Measurements from ENCODE around the gene FXYD3.

DNA sequence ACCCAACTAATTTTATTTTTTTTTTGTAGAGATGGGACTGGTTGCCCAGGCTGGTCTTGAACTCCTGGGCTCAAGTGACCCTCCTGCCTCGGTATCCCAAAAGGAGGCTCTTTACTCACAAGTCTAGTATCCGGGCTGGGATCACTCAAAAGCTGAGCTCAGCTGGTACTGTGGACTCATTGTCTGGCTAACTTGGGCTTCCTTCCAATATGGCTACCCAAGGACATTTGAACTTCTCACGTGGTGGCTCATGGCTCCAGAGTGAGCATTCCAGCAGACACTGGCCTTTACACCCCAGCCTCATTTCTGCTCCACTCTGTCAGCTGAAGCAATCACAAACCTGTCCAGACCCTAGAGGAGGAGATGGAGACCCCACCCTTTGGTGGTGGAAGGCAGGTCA lies 45.2 kb upstream of the FXYD3 start:
- TF ChIP-seq, protein P1, sequence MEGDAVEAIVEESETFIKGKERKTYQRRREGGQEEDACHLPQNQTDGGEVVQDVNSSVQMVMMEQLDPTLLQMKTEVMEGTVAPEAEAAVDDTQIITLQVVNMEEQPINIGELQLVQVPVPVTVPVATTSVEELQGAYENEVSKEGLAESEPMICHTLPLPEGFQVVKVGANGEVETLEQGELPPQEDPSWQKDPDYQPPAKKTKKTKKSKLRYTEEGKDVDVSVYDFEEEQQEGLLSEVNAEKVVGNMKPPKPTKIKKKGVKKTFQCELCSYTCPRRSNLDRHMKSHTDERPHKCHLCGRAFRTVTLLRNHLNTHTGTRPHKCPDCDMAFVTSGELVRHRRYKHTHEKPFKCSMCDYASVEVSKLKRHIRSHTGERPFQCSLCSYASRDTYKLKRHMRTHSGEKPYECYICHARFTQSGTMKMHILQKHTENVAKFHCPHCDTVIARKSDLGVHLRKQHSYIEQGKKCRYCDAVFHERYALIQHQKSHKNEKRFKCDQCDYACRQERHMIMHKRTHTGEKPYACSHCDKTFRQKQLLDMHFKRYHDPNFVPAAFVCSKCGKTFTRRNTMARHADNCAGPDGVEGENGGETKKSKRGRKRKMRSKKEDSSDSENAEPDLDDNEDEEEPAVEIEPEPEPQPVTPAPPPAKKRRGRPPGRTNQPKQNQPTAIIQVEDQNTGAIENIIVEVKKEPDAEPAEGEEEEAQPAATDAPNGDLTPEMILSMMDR (IDR thresholded peaks at IDR 0.05), result no peak
- TF ChIP-seq TAF1 (IDR thresholded peaks at IDR 0.05; ENCODE audit: borderline replicate concordance, low read depth, low read length) (no peak), SIN3A (IDR thresholded peaks at IDR 0.05; ENCODE audit: borderline replicate concordance, low read depth, low read length) (no peak), EP300 (IDR thresholded peaks at IDR 0.05; ENCODE audit: borderline replicate concordance in 1 of 2, low read depth in 1 of 2, low read length in 1 of 2) (no peak)

All from SK-N-SH (cell line).